Tibial artery (tissue), 4 donors: Measurements from ENCODE around the gene NCOA3.
"Not testable (repeated sequence)": the region's sequence is repeated elsewhere in the genome, so short reads cannot be mapped to it uniquely, and the experiment has no call there.

Experiments
- DNase-seq, 2 donors: peaks; one replicate each; pipeline ENCODE4 v3.0.0-alpha.2; 2019
- H3K27ac ChIP-seq, 2 donors: fragments of 200-600 bp; sonication (generic) in 1 of 2; 1 replicate in 1 of 2; 2 replicates in 1 of 2; pipeline ENCODE4 v1.5.1; 2018 to 2019; ENCODE audit warnings: mild to moderate bottlenecking in 1 of 2
- H3K27me3 ChIP-seq, 2 donors: fragments of 200-600 bp; sonication (generic) in 1 of 2; one replicate each; pipeline versions ENCODE4 v1.5.1 to v1.6.0; 2016 to 2019
- H3K36me3 ChIP-seq, 3 donors: fragments of 200-600 bp; sonication (generic) in 2 of 3; one replicate each; pipeline ENCODE4 v1.5.1; 2016 to 2019; ENCODE audit warnings: mild to moderate bottlenecking in 2 of 3
- H3K4me1 ChIP-seq, 4 donors: fragments of 200-600 bp; sonication (generic) in 2 of 4; 1 replicate in 3 of 4; 2 replicates in 1 of 4; pipeline ENCODE4 v1.5.1; 2016 to 2019
- H3K4me3 ChIP-seq, 2 donors: fragments of 200-600 bp; sonication (generic) in 1 of 2; 1 replicate in 1 of 2; 2 replicates in 1 of 2; pipeline ENCODE4 v1.5.1; 2018 to 2019; ENCODE audit warnings: mild to moderate bottlenecking in 2 of 2
- H3K9me3 ChIP-seq, 3 donors: fragments of 200-600 bp; sonication (generic) in 1 of 3; one replicate each; pipeline ENCODE4 v1.5.1; 2016 to 2019
- intact Hi-C: fragments of 100-400 bp; cut with DNase I; formaldehyde crosslinking; loops from one replicate; pipeline ENCODE4 v1.15.0; 2023; ENCODE audit warnings: low total_unique reads
- TF ChIP-seq, protein P1 (sequence below), 2 experiments: fragments of 200-600 bp in 1 of 2; fragments of 450-650 bp in 1 of 2; IDR thresholded peaks; one replicate each; pipeline ENCODE4 v1.5.1; 2017 to 2019; ENCODE audit warnings: antibody characterized with exemption in 2 of 2, mild to moderate bottlenecking in 1 of 2, moderate library complexity in 1 of 2

NCOA3 gene

DNA sequence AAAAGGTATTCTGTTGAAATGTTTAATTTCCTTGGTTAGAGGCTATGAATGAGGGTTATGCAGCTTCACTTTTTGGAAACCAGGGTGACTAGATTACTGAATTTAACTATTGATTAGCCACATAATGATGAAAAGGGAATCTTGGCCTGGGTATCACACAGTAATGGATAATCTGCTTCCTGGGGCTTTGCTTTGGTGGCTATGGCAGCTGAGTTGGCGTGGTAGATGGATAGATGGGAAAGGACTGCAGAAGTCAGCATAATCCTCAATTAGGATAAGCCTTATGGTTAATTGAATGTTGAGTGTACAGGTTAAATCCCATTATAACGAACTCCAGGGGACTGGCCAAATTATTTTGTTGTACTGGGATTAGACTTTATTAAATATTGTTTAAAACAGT lies 5.2 kb downstream of the NCOA3 start:
- Histone ChIP-seq H3K36me3 (no peaks in the 10 kb centered on the region), H3K27me3 (no peaks in the 10 kb centered on the region), H3K27ac (no peak overlapping the region), H3K4me1 (peaks cover 0 to 63% (median 16%) of the 10 kb centered on the region in 4 donors), H3K9me3 (no peaks in the 10 kb centered on the region), H3K4me3 (no peak overlapping the region)
- TF ChIP-seq, protein P1, sequence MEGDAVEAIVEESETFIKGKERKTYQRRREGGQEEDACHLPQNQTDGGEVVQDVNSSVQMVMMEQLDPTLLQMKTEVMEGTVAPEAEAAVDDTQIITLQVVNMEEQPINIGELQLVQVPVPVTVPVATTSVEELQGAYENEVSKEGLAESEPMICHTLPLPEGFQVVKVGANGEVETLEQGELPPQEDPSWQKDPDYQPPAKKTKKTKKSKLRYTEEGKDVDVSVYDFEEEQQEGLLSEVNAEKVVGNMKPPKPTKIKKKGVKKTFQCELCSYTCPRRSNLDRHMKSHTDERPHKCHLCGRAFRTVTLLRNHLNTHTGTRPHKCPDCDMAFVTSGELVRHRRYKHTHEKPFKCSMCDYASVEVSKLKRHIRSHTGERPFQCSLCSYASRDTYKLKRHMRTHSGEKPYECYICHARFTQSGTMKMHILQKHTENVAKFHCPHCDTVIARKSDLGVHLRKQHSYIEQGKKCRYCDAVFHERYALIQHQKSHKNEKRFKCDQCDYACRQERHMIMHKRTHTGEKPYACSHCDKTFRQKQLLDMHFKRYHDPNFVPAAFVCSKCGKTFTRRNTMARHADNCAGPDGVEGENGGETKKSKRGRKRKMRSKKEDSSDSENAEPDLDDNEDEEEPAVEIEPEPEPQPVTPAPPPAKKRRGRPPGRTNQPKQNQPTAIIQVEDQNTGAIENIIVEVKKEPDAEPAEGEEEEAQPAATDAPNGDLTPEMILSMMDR (IDR thresholded peaks at IDR 0.05) = no peak
- no peak for DNase-seq
- intact Hi-C loops = no loop called here

- peaks cover 0 to 63% (median 16%) of the 10 kb centered on the region in 4 donors for H3K4me1 ChIP-seq
- intact Hi-C loops, H3K27ac ChIP-seq, H3K9me3 ChIP-seq, H3K27me3 ChIP-seq, DNase-seq, H3K36me3 ChIP-seq, H3K4me3 ChIP-seq: not testable (repeated sequence)
These were observed 5.7 kb downstream of the NCOA3 start for GRCh38 chr20:47507275-47507981.

DNA sequence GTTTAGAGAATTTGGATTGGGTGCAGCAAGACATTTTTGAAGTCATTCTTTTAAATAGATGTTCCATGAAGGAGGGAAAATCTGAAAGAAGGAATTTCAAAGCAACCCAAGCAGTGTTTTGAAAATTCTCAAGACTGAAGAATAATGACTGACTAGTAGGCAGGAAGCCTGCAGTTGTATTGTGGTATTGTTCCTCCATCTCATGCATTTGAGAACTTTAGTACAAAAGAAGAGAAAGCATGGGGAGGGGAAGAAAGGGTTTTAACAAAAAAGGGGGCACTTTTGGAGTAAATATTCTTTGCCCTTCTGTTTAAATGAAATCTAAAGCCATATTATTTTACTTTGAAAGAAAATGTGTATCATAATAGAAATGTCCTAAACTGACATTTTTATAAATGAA lies 6.6 kb downstream of the NCOA3 start:
- no peak for DNase-seq
- no peak overlapping the region for H3K4me3 ChIP-seq
- intact Hi-C loops = no loop called here
- TF ChIP-seq, protein P1 (IDR thresholded peaks at IDR 0.05) = no peak
- H3K27me3 ChIP-seq = no peaks in the 10 kb centered on the region
- H3K27ac ChIP-seq = no peak overlapping the region
- peaks cover 0 to 63% (median 14%) of the 10 kb centered on the region in 4 donors for H3K4me1 ChIP-seq
- H3K36me3 ChIP-seq = no peaks in the 10 kb centered on the region
- no peaks in the 10 kb centered on the region for H3K9me3 ChIP-seq

- TF ChIP-seq, protein P1 (IDR thresholded peaks at IDR 0.05) = no peak
- Histone ChIP-seq H3K36me3 (no peaks in the 10 kb centered on the region), H3K9me3 (no peaks in the 10 kb centered on the region), H3K27ac (no peak overlapping the region), H3K4me3 (no peak overlapping the region), H3K27me3 (no peaks in the 10 kb centered on the region), H3K4me1 (peaks cover 0 to 57% (median 11%) of the 10 kb centered on the region in 4 donors)
- intact Hi-C loops = no loop called here
- no peak for DNase-seq
These were observed 7.5 kb downstream of the NCOA3 start for GRCh38 chr20:47509104-47509661.

- intact Hi-C loops = no loop called here
- DNase-seq = no peak
These were observed 8.0 kb downstream of the NCOA3 start for GRCh38 chr20:47509685-47510084.

DNA sequence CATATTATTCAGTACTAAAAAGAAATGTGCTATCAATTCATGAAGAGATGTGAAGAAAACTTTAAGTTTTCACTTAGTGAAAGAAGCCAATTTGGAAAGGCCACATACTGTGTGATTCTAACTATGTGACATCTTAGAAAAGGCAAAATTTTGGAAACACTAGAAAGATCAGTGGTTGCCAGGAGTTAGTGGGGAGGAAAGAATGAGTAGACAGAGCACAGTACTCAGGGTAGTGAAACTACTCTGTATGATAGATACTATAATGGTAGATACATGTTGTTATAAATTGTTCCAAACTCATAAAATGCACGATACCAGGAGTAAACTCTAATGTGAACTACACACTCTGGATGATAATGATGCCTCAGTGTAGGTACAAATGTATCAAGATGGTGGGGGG lies 14.2 kb downstream of the NCOA3 start:
- H3K4me3 ChIP-seq = no peak overlapping the region
- intact Hi-C loops = no loop called here
- no peaks in the 10 kb centered on the region for H3K9me3 ChIP-seq
- peaks cover 0 to 5% (median 4%) of the 10 kb centered on the region in 3 donors for H3K36me3 ChIP-seq
- no peaks in the 10 kb centered on the region for H3K27me3 ChIP-seq
- no peak for DNase-seq
- H3K4me1 ChIP-seq = peaks cover 0 to 20% (median 0%) of the 10 kb centered on the region in 4 donors
- no peak overlapping the region for H3K27ac ChIP-seq
- TF ChIP-seq, protein P1 (IDR thresholded peaks at IDR 0.05) = no peak

More at GRCh38 chr20:47509685-47510084, 8.0 kb downstream of the NCOA3 start:
- H3K36me3 ChIP-seq = no peaks in the 10 kb centered on the region
- H3K4me1 ChIP-seq = peaks cover 0 to 55% (median 11%) of the 10 kb centered on the region in 4 donors
- H3K4me3 ChIP-seq = no peak overlapping the region
- no peaks in the 10 kb centered on the region for H3K27me3 ChIP-seq
- H3K27ac ChIP-seq = no peak overlapping the region
- TF ChIP-seq, protein P1 (IDR thresholded peaks at IDR 0.05) = no peak
- no peaks in the 10 kb centered on the region for H3K9me3 ChIP-seq
